Stimulated activated CD8-positive, alpha-beta memory T cell treated with anti-CD3 and anti-CD28 coated beads, Interleukin-7, amount 100 ng/mL, for 4 hours (primary cell): ENCODE results near the gene SLC7A1.
"Not testable (repeated sequence)": the region's sequence is repeated elsewhere in the genome, so short reads cannot be mapped to it uniquely, and the experiment has no call there.

Source experiments
- DNase-seq, 2 donors: peaks; one replicate each; pipeline ENCODE4 v3.0.0-alpha.2; 2020; ENCODE audit warnings: low read depth in 2 of 2

Gene SLC7A1

GRCh38 chr13:29595380-29596063 lies at the start of gene SLC7A1:
TSS of gene SLC7A1 (minus strand) at chr13:29595688. CDS start at chr13:29536188, 59,500 bp downstream.
- DNase-seq: peak; percentile 67 to 89

DNA sequence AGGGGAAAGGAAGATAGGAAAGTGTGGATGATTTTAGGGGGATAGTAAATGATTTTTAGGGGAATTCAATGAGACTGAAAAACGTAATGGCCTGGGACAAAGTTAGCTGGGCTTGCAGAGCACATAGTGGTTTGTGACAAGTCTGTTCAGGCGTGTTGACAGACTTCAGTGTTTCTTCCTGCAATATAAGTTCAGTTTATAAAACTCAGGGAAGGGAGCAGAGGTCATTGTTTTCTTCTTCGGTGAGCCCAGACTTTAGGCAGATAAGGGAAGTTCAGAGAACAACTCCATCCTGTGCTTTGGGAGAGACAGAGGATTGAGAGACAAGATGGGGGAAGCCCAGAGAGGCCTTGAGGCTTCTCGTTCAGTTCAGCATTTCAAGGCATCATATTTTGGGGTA lies 45.2 kb upstream of the SLC7A1 start:
- DNase-seq: no peak

- DNase-seq: not testable (repeated sequence)
These were observed 41.3 kb upstream of the SLC7A1 start for GRCh38 chr13:29636831-29637230.

- DNase-seq: no peak
These were observed 29.5 kb upstream of the SLC7A1 start for GRCh38 chr13:29624997-29625396.

- DNase-seq: no peak
These were observed 26.4 kb upstream of the SLC7A1 start for GRCh38 chr13:29621841-29622240.

- DNase-seq: no peak
These were observed 25.7 kb upstream of the SLC7A1 start for GRCh38 chr13:29621051-29621800.

GRCh38 chr13:29619995-29620394 lies 24.5 kb upstream of the SLC7A1 start:
- no peak for DNase-seq

- DNase-seq: no peak
These were observed 17.6 kb upstream of the SLC7A1 start for GRCh38 chr13:29613101-29613500.

DNA sequence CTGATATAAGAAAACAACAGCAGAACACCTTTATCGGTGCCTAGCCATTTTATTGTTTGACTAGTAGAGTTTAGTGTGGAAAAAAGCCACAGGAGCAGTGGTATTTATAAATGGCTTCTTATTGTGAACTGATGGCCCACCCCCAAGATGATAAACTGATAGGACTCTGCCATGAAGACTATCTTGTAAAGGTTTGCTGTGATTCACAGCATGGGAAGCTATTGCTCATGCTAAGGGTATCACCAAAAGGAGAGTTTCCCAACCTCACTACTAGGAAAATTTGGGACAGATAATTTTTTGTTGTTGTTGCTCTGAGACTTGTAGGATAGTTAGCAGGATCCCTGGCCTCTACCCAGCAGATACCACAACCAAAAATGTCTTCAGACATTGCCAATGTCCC lies 12.0 kb upstream of the SLC7A1 start:
- DNase-seq: no peak

DNA sequence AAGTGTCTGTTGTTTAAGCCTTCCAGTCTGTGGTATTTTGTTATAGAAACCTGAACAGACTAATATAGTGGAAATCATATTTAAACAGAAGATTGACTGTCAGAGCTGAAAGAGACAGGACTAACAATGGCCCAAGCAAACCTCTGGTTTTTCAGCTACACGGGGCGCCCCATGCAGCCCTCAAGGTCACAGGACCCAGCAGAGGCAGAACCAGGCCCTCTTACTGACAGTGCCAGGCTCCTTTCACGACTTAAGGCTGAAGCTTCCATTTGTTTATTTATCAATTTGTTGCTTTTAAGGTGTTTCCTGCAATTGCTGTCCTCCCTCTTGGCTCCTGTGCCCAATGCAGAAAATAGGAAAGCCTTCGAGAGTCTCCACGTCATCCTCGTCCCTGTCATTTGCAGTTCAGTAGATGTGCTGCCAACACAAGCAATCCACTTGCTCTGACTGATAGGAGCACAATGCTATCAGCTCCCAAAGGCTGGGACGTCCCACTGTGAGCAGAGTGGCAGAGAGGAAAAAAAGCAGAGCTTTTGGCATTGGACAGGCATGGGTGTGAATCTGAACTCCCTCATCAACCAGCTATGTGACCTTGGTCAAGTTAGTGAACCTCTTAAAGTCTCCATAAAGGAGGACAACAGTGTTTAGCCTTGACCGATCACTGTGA lies 10.5 kb upstream of the SLC7A1 start:
- DNase-seq: no peak

- no peak for DNase-seq
These were observed 2.8 kb upstream of the SLC7A1 start for GRCh38 chr13:29598321-29598720.

DNA sequence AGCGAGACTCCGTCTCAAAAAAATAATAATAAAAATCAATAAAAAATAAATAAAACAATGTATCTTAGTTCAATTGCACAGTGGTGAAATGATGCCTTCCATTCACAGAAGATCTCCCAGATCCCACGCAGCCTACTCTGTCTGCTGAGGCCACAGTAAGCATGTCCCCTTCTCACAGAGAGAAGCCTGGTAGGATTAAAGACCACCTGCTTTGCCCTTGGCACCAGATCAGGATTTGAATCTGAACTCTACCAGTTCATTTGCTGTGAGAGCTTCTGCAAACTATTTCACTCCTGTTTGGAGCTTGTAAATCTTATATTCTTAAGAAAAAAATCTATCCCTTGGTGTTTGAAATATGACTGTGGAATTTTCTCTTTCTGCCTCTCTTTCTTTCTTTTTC lies 2.2 kb upstream of the SLC7A1 start:
- DNase-seq: no peak

DNA sequence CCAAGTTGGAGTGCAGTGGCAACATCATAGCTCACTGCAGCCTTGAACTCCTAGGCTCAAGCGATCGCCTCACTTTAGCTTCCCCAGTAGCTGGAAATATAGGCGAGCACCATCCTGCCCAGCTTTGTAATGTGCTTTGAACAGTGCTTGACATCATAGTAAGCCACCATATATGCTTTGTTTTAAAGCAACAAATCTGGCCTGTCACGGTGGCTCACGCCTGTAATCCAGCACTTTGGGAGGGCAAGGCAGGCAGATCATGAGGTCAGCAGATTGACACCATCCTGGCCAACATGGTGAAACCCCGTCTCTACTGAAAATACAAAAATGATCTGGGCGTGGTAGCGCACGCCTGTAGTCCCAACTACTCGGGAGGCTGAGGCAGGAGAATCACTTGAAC lies 1.8 kb upstream of the SLC7A1 start:
- DNase-seq: no peak

DNA sequence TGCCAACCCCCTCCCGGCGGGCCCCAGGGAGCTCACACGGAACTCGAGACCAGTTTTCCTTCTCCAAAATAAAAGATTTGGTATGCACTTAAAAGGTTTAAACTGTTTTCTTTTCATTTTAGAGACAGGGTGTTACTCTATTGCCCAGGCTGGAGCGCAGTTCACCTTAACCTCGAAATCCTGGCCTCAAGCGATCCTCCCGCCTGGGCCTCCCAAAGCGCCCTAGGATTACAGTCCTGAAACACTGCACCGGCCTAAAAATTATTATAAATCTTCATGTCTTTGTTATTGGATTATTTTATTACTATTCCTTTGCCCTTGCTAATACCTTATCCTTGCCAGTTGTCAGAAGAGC lies 553 bp upstream of the SLC7A1 start:
- no peak for DNase-seq

DNA sequence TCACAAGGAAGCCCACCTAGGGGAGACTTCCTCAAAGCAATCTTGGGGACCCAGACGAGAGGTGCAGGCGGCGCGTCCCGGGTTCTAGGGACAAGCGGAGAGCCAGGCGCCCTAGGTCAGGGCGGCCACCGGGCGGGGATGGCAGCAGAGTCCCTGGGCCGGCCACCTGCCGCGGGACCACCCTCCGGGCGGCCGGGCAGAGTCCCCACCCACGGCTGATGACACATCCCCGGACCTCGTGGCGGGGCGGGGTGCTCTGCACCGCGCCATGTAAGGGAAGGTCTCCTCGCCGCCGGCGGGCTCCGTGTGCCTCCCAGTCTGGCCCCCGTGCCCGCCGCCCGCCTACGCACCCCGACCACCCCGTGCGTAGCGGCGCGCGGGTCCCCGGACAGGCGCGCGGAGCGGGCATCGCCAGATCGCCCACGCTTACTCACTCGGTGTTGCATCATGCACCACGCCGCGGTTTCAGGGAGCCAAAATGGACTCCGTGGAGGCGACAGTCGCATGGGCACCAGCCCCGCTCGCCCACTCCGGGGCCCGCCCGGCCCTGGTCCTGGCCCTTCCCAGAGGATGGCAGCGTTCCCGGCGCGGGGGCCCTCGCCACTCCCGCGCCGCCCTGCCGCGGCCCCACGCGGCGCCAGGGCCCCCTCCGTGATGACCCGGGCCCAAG lies 643 bp downstream of the SLC7A1 start:
- peak; percentile 59 to 69 for DNase-seq

- peak; percentile 5 to 6 for DNase-seq
These were observed 1.2 kb downstream of the SLC7A1 start for GRCh38 chr13:29594303-29594709.

DNA sequence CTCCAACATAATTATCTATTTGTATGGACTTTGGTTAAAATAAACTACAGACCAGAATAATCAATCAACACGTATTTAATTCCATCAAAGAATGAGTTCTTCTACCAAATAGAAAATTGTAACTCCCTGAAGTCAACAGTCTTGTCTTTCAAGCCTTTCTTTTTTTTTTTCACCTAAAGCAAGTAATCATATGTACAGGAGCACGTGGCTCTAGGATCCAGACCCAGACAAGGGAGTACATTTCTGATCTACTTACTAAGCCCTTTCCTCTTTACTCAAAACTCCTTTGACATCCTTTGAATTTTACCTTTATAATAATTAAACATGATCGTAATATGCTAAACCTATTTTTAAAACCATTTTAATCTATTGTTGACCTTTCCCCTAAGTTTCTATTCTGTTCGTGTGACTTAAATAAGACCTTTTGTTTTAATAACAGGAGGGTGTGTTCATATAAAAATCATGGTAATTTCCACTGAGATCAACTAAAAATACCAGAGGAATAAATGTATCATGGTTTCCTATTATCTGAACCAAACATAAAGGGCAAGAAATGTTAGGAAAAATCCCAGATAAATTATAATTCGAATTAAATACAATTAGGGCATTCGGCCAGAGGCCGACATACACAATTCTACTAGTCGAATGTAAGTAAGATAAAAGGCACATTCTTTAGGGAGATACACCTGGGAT lies 1.7 kb downstream of the SLC7A1 start:
- no peak for DNase-seq

DNA sequence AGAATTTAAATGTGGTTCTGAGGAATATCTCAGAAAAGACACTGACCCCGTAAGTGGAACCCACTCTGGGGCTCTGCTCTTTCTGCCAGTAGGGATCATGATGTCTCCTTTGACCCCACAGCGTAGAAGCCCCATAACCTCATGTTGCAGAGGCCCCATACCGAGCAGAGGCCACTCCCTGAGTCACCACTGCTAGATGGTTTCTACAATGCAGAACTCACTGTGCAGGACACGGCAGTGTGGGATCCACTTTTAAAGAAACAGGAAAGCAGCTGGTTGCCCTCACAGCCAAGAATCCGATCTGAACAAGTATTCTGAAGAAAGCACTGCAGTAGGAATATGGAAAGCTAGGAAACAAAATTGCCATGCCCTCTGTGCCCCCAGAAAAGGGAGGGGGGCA lies 4.2 kb downstream of the SLC7A1 start:
- no peak for DNase-seq

GRCh38 chr13:29589967-29590366 lies 5.5 kb downstream of the SLC7A1 start:
- DNase-seq: no peak

DNA sequence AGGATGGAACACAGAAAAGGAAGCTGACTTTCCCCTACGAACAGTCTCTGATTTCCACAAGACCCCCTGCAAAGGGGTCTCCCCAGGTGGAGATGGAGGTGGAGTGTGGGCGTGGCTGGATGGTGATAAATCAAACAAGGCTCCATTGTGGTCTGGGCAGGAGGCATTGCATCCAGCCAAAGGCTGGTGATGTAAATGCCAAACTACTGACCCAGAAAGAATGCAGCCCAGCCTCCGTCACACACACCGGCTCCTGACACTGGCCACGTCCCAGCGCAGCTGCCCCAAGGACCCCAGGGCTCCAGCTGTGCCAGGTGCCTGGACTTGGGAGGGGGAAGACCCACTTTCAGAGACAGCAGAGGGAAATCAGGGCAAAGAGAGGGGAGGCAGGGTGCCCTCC lies 6.3 kb downstream of the SLC7A1 start:
- no peak for DNase-seq

- no peak for DNase-seq
These were observed 7.8 kb downstream of the SLC7A1 start for GRCh38 chr13:29587645-29588044.
